Measurements from ENCODE around the gene ODR4.

- no peak for TF ChIP-seq CTCF (IDR thresholded peaks at IDR 0.05)
- no peak for TF ChIP-seq POLR2A (IDR thresholded peaks at IDR 0.05)
- no peak for TF ChIP-seq POLR2AphosphoS5 (IDR thresholded peaks at IDR 0.05)
- no peak for TF ChIP-seq EP300 (IDR thresholded peaks at IDR 0.05)
Observed at GRCh38 chr1:186456729-186457255, 81.2 kb downstream of the ODR4 start.

All from sigmoid colon (tissue), 4 donors.